Measurements from ENCODE around the gene BZW1. TPM values are rescaled to one million over a fixed set of nuclear protein-coding genes. Genes with fewer than 3 reads are reported as not detected.
"Not testable (repeated sequence)": the region's sequence is repeated elsewhere in the genome, so short reads cannot be mapped to it uniquely, and the experiment has no call there.

The BZW1 gene
- total RNA-seq, 1 experiment from 2014 or later = 596 TPM

- in situ Hi-C loops (cut with HindIII; ENCODE audit: low pct_unique_long_range_greater_than_20kb, low sequenced_read_pairs) = not testable (repeated sequence)
- peak; percentile 38 for DNase-seq (ENCODE audit: low read depth)
Measured at GRCh38 chr2:200818732-200819131, 7.0 kb downstream of the BZW1 start.

DNA sequence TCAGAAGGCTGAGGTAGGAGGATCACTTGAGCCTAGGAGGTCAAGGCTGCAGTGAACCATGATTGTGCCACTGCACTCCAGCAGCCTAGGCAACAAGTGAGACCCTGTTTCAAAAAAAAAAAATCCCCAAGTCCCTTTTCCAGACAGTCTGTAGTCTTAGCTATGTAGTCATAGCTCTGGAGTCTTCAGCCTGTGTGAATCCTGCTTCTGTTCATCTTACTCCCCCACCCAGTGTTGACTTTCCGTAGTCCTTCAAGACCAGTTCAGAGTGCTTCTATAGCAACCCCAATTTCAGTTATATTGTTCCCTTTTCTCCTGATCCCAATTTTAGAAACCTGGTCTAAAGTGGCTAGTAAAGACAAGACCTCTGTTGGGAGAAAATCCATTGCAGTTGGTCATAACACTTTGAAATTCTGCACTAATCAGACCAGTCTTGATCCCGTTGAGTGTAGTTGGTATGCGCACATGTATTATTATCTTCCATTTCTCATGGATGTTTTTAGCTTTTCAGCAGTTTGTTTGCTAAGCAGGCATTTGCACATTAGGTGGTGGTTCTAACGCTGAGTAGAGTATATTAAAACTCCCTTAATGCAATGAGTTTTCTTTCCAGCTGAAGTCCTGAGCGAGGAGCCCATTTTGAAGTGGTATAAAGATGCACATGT is 9.0 kb downstream of the BZW1 start:
- in situ Hi-C loops (cut with HindIII; ENCODE audit: low pct_unique_long_range_greater_than_20kb, low sequenced_read_pairs) = no loop called here
- DNase-seq (ENCODE audit: low read depth) = no peak

DNA sequence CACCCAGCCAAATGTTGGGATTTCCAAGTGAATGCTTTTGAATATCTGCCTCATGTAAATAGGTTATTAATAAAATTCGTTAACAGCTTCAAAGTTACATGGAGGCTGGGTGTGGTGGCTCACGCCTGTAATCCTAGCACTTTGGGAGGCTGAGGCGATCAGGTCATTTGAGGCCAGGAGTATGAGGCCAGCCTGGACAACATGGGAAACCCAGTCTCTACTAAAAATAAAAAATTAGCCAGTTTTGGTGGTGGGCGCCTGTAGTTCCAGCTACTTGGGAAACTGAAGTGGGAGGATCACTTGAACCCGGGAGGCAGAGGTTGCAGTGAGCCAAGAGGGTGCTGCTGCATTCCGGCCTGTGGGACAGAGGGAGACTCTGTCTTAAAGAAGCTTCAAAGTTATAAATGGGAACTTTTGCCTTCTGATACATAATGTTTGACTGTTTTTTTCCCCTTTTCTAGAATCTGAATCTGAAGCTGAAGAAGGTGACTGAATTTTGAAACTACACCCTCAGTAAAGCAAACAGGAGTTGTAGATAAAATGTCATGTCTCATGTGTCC is 10.1 kb downstream of the BZW1 start:
- in situ Hi-C loops (cut with HindIII; ENCODE audit: low pct_unique_long_range_greater_than_20kb, low sequenced_read_pairs) = no loop called here

DNA sequence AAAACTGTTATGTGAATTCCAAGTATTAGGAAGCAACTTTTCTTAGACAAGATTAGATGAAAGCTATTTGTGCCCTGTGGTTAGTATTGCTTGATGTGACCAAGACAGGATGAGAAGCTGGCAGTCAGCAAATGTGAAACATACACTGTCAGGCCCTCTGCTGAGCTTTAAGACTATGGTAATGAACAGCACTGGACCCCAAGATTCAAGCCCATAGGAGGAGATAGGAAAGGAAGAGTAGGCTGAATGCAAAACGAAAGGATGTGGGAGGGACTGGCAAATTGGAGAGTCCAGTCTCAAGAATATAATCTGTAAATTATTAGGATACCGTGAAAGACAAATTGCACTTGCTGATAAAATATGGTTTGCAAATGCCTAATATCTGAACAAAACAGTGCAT is 16.4 kb downstream of the BZW1 start:
- no peak for DNase-seq (ENCODE audit: low read depth)
- in situ Hi-C loops (cut with HindIII; ENCODE audit: low pct_unique_long_range_greater_than_20kb, low sequenced_read_pairs) = no loop called here

More for the DNA sequence above, 10.1 kb downstream of the BZW1 start:
- DNase-seq (ENCODE audit: low read depth) = no peak

DNA sequence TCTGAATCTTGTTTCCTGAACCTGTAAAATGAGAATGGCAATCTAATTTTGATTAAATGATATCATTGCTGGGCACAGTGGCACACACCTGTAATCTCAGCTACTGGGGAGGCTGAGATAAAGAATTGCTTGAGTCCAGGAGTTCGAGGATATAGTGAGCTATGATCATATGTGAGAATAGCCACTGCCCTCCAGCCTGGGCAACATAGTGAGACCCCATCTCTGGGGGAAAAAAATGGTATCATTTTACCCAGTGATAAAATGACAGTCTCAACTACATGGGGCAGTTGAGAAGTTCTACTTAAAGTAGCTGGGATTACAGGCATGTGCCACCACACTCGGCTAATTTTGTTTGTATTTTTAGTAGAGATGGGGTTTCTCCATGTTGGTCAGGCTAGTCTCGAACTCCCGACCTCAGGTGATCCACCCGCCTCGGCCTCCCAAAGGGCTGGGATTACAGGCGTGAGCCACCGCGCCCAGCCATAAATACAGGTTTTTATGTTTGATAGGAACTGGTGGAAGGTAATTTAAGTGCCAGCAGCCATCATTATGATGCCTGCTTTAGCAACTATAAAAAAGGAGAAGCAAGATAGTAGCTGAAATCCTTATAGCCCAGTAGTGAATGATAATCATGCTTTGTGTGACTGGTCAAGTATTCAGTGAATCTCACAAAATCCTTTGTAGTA is 17.0 kb downstream of the BZW1 start:
- no peak for DNase-seq (ENCODE audit: low read depth)
- in situ Hi-C loops (cut with HindIII; ENCODE audit: low pct_unique_long_range_greater_than_20kb, low sequenced_read_pairs) = no loop called here

GRCh38 chr2:200829258-200829655 is 17.5 kb downstream of the BZW1 start:
- in situ Hi-C loops (cut with HindIII; ENCODE audit: low pct_unique_long_range_greater_than_20kb, low sequenced_read_pairs) = no loop called here

DNA sequence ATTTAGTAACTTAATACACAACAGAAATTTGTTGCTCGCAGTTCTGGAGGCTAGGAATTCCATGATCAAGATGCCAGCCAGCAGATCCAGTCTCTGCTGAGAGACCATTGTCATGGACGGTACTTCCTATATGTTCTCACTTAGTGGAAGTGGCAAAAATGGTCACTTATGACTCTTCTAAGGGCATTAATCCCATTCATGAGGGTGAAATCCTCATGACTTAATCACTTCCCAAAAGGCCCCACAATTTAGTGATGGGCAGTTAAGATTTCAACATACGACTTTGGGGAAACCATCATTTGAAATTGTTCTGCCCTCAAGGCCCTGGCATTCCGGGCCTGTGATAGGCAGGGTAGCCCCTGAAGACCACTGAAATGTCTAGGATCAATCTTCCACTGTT is 23.0 kb downstream of the BZW1 start:
- in situ Hi-C loops (cut with HindIII; ENCODE audit: low pct_unique_long_range_greater_than_20kb, low sequenced_read_pairs) = no loop called here

More at GRCh38 chr2:200829258-200829655, 17.5 kb downstream of the BZW1 start:
- DNase-seq (ENCODE audit: low read depth) = no peak

DNA sequence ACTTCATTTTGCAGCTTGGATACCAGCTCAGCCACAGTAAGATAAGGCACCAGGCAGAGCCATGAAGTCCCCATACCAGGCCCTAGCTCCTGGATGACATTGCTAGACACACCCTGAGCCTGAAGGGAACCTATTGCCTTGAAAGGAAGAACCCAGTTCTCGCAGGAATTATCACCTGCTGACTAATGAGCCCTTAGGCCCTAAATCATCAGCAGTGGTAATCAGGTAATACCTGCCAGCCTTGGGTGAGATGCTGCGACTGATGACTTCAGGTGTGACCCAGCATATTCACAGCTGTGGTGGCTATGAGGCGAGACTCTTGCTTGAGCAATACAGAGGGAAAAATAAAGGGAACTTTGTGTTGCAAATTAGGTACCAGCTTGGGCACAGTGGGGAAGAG is 27.8 kb downstream of the BZW1 start:
- in situ Hi-C loops (cut with HindIII; ENCODE audit: low pct_unique_long_range_greater_than_20kb, low sequenced_read_pairs) = no loop called here
- no peak for DNase-seq (ENCODE audit: low read depth)

More for the DNA sequence above, 23.0 kb downstream of the BZW1 start:
- DNase-seq (ENCODE audit: low read depth) = no peak

GRCh38 chr2:200843993-200844948 is 32.6 kb downstream of the BZW1 start:
- no peak for DNase-seq (ENCODE audit: low read depth)
- in situ Hi-C loops (cut with HindIII; ENCODE audit: low pct_unique_long_range_greater_than_20kb, low sequenced_read_pairs) = no loop called here

DNA sequence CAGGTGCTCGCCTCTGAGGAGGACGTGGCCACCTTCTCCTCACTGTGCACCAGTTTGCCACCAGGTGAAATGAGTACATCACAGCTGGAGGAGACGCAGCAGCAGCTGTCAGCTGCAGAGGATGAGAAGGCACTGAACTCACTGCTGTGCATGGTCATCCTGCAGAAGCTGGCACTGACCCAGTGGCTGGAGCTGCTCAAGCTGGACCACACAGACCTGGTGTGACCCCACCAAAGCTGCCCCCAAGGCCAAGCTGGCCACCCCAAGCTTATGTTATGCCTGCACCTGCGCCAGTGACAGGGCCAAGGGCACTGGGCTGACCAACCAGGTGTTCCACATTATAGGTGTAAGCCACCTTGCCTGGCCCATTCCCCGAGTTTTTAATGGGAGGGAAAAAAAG is 33.5 kb downstream of the BZW1 start:
- in situ Hi-C loops (cut with HindIII; ENCODE audit: low pct_unique_long_range_greater_than_20kb, low sequenced_read_pairs) = no loop called here
- no peak for DNase-seq (ENCODE audit: low read depth)

DNA sequence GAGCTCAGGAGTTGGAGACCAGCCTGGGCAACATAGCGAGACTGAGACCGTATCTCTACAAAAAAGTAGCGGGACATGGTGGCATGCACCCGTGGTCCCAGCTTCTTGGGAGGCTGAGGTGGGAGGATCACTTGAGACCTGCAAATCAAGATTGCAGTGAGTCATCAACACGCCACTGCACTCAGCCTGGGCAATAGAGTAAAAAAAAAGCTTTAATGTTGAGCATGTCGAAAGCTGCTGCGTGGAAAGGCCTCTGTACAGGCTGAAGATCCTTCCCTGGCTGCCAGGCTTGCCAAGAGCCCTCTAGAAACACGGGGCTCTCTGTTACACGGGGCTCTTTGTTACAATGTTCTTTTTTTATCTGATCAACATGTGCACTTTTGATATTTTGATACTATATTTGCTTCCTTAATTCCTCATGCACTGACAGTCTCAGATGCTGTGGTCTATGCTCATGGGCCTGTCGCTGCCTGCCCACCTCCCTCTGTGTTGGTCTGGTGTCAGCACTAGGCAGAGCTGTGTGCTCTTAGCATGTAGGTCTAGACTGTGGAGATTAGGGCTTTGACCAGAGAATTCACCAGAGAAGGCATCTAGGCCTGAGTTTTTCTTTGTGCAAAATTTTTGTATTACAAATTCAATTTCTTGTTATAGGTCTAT is 34.1 kb downstream of the BZW1 start:
- no peak for DNase-seq (ENCODE audit: low read depth)
- in situ Hi-C loops (cut with HindIII; ENCODE audit: low pct_unique_long_range_greater_than_20kb, low sequenced_read_pairs) = no loop called here

DNA sequence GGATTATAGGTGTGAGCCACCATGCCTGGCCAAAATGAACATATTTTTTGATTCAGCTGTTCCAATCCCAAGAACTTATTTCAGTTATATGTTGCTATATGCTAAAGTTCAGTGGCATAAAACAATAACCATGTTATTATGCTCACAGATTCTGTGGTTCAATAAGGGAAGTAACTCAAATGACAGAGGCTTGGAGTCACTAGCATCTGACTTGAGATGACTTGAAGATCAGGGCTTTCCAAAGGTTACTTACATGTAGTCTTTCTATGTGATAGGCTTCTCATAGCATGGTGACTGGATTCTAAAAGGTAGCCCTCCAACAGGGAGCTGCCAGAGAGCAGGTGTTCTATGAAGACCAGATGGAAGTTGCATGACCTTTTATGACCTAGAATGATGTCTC is 35.6 kb downstream of the BZW1 start:
- in situ Hi-C loops (cut with HindIII; ENCODE audit: low pct_unique_long_range_greater_than_20kb, low sequenced_read_pairs) = no loop called here
- no peak for DNase-seq (ENCODE audit: low read depth)

DNA sequence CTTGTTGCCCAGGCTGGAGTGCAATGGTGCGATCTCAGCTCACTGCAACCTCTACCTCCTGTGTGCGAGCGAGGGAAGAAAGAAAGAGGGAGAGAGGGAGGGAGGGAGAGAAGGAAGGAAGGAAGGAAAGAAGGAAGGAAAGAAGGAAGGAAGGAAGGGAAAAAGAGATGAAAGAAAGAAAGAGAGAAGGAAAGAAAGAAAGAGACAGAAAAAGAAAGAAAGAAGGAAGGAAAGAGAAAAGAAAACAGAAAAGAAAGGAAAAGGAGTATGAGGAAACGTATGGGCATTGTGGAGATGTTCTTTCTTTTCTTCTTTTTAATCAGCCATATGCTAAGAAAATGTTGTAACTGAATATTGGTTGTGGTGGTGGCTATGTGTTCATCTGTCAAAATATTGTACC is 36.2 kb downstream of the BZW1 start:
- in situ Hi-C loops (cut with HindIII; ENCODE audit: low pct_unique_long_range_greater_than_20kb, low sequenced_read_pairs) = no loop called here

DNA sequence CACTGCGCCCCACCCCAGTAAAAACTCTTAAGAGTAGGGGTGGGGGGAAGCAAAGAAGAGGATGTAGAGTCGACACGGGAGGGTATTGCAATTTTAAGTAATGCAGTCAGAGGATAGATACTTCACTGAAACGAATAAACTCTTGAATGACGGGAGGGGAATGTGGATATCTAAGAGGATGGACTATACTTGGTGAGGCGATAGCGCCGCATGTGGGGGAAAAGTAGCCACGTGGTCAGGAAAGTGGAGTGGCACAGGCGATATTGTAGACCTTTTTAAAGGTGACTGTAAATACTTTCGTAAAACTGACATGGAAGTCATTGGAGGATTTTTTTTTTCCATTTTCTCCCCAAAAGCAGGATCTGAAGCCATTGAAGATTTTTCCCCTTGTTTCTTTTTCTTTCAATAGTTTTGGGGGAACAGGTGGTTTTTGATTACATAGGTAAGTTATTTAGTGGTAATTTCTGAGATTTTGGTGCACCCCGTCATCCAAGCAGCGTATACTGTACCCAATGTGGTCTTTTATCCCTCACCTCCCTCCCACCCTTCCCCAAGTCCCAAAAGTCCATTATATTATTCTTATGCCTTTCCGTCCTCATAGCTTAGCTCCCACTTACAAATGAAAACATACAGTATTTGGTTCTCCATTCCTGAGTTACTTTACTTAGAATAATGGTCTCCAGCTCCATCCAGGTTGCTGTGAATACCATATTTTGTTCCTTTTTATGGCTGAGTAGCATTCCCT is 39.0 kb downstream of the BZW1 start:
- in situ Hi-C loops (cut with HindIII; ENCODE audit: low pct_unique_long_range_greater_than_20kb, low sequenced_read_pairs) = no loop called here
- no peak for DNase-seq (ENCODE audit: low read depth)

More for the DNA sequence above, 36.2 kb downstream of the BZW1 start:
- DNase-seq (ENCODE audit: low read depth) = no peak

DNA sequence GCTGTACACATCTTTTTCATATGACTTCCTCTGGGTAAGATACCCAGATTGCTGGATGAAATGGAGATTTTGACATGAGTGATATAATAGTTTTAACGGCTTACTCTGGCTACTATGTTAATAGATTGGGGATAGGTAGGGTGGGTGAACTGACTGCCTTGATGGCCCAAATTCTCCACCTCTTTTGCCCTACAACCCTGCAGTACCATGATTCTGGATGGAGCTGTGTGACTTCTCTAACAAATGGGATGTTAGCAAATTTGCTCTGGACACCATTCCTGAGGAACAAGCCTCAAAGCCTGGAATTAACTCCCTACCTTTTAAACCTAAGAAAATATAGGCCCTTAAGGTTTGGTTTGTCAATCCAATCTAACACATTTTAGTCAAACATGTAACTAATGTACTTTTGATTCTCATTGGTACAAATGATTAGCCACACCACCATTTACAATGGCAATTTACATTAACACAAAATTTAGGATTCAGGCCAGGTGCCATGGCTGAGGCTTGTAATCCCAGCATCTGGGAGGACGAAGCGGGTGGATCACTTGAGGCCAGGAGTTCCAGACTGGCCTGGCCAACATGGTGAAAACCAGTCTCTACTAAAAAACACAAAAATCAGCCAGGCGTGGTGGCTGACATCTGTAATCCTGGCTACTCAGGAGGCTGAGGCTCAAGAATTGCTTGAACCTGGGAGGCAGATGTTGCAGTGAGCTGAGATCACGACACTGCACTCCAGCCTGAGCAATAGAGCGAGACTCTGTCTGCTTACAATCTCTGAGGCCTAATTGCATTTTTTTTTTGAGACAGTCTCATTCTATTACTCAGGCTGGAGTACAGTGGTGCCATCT is 39.9 kb downstream of the BZW1 start:
- no peak for DNase-seq (ENCODE audit: low read depth)
- in situ Hi-C loops (cut with HindIII; ENCODE audit: low pct_unique_long_range_greater_than_20kb, low sequenced_read_pairs) = no loop called here

DNA sequence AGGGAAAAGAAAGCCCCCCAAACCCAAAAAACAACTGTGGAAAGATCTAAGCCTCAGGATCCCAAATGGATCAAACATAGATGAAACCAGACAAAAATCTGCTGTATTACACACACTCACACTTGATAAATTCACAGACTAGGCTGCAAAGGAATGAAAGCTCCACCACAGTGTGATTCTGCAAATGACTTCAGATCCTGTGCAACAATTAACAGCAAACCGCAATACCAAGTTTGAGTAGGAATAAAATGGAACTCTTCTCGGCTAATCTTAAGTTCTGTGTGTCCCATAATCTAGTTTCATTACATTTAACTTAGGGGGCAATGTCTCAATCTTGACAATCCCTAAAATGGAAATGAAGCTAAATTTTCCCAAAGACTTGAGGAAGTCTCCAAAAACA is 40.9 kb downstream of the BZW1 start:
- in situ Hi-C loops (cut with HindIII; ENCODE audit: low pct_unique_long_range_greater_than_20kb, low sequenced_read_pairs) = no loop called here
- DNase-seq (ENCODE audit: low read depth) = no peak

- DNase-seq (ENCODE audit: low read depth) = no peak
- in situ Hi-C loops (cut with HindIII; ENCODE audit: low pct_unique_long_range_greater_than_20kb, low sequenced_read_pairs) = no loop called here
Measured at GRCh38 chr2:200856806-200857205, 45.1 kb downstream of the BZW1 start.

All from Caki2 (cell line).